HG02642 (cell line): ENCODE results near the gene OR12D3.
"Not testable (repeated sequence)": the region's sequence is repeated elsewhere in the genome, so short reads cannot be mapped to it uniquely, and the experiment has no call there.

Experiments used
- ATAC-seq: cut with Tn5 transposase; IDR thresholded peaks from one replicate; pipeline ENCODE4 v1.9.1; 2021; ENCODE audit warnings: mild to moderate bottlenecking; ENCODE audit not compliant: unreplicated experiment, poor library complexity

OR12D3 gene

DNA sequence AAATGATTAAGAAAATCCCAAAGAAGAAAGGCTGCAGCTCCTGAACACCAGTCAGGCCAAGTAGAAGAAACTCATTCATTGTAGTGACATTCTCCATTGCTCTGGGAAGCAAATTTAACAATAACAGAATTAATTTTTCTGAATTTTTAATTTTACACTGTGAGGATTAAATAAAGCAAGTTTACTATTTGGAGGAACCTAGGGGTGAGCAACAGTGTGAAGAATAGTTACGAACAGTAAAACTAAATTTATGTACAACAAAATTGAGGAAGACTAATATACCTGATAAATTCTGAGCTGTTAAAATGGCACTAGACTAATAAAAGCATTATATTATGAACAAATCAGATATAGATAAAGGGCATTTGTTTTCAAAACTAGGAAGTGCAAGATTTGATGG is at the start of gene OR12D3:
OR12D3 (minus strand) TSS at position 101 of the 400 bp plus-strand sequence; CDS start at position 97, 4 bp downstream.
- no peak for ATAC-seq

DNA sequence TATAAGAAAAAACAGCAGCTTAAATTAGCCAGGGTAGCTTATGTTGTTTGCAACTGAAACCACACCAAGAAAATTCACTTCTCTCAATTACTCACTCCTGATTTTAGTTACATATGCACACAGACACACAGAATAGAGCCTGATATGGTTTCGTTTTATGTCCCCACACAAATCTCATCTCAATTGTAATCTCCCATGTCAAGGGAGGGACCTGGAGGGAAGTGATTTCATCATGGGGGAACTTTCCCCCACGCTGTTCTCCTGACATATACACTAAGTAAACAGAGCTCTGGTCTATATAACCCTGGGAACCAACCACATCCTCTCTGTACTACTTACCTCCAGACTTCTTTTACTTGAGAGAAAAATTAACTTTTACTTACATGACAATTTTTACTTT is 49.5 kb upstream of the OR12D3 start:
- no peak for ATAC-seq

GRCh38 chr6:29424168-29424567 is 49.1 kb upstream of the OR12D3 start:
- ATAC-seq: no peak

DNA sequence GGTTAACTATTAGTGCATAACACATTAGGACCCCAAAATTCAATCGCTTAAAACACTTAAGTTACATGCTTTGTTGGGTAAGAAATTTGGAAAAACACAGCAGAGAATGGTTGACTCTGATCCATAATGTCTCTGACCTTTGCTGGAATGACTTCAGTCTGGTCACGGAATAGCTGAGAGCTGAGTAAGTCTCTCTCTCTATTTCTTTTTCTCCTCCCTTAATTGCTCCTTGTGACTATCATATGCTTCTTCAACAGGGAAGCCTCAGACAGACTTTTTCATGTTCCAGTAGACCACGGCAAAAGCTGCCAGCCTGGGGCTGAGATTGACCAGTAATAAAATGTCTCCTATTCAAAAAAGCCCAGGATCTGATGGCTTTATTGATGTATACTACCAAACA is 44.4 kb upstream of the OR12D3 start:
- no peak for ATAC-seq

DNA sequence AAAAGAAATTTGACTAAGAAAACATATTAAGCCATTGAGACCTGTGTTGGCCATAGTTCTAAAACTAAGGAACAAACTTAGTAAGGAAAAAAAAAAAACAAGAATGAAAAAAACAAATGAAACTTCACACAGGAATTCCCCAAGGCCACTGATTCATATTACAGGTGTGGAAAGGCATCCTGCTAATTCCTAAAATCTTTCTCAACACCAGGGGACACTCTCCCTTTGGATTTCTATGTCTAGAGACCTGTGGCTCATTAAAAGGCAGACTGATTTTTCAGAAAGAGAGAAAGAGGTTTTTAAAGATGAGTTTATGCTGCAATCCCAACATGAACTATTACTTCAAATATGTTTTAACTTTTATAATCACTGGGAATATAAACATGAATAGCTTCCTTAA is 39.5 kb upstream of the OR12D3 start, which contains the start of gene OR12D1:
OR12D1 (plus strand) TSS at position 341 of the 400 bp plus-strand sequence.
- no peak for ATAC-seq

- ATAC-seq: no peak
Observed at GRCh38 chr6:29403801-29404200, 28.7 kb upstream of the OR12D3 start.

DNA sequence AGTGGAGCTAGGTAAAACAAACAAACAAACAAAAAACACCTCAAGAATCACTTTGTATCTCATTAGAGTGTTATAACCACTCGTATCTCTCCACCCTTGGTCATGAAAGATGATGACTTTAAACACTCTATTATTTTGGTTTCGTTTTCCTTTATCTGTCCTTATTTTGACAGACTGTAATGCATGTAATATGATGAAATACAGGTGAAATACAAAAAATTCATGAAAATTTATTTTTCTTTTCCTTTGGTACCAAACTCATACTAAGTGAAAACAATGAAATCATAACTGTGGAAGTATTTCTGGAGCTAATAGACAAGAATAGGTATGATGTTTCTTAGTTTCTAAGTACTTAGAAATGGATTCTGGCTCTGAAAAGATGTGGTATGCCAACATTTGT is 24.4 kb upstream of the OR12D3 start:
- no peak for ATAC-seq

- no peak for ATAC-seq
Observed at GRCh38 chr6:29395331-29395730, 20.2 kb upstream of the OR12D3 start, which contains the start of gene OR12D2. TSS of gene OR12D2 (plus strand) at chr6:29395631. CDS start at chr6:29396700, 1,069 bp downstream.

DNA sequence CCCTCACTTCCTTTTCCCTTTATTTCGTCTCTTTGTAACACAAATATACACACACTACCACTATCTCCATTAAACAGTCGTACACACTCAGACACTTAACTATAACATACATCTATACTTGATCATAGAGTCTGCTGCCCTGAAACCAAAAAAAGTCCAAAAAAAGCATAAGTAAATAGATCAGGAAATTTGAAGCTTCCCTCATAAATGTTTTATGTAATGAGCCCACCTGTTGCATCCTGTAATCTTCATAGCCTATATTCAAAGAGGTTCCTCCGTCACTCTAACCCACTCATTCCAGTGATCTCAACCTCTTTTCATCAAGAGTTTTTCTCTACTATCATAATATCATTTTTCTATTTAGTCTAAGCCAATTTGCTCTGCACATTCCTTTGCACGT is 13.4 kb upstream of the OR12D3 start:
- ATAC-seq: no peak

GRCh38 chr6:29376003-29376402 is 912 bp upstream of the OR12D3 start:
- ATAC-seq: no peak

DNA sequence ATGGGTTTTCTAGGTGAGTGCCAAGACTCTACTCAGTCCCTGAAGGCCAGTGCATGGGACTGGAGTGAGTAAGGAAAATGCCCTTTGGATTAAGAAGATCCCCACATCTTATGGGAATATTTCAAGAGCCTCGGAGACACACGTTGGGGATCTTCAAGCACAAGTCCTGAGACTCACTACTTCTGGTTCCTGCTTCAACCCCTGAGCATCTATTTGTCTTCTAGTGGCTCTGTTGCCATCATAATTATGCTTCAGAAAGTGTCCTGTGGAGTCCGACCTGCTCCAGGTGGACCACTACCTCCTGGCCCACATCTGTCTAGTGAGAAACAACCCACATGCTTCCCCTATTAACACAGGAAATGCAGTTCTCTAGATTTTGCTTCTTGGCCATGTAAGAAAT is 6.3 kb downstream of the OR12D3 start, which contains the start of gene OR5V1:
OR5V1 (minus strand) TSS at position 101 of the 400 bp plus-strand sequence. CDS start 12,670 bp downstream, outside the sequence.
- ATAC-seq: no peak

GRCh38 chr6:29355603-29356002 is 19.5 kb downstream of the OR12D3 start:
- ATAC-seq: no peak

DNA sequence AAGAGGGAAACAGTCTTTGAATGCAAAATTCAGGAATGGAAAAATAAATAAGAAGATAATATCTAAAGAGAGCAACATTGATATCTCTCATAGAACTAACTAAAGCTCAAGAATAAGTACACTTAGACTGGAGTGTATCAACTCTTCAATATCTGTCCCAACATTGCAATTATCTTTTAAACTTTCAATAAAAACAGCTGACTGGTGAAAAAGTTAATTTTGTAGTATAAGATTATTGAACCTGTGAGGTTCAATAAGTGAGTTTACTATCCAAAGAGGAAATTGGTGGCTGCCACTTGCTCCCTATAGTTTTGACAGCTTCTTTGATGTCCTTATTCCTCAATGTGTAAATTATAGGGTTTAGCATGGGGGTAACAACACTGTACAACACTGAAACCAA is 20.1 kb downstream of the OR12D3 start:
- no peak for ATAC-seq

DNA sequence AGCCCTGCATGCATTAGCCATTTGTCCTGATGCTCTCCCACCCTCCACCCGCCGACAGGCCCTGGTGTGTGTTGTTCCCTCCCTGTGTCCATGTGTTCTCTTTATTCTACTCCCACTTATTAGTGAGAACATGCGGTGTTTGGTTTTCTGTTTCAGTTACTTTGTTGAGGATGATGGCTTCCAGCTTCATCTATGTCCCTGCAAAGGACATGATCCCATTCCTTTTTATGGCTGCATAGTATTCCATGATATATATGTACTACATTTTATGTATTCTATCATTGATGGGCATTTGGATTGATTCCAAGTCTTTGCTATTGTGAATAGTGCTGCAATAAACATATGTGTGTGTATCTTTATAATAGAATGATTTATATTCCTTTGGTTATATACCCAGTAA is 25.7 kb downstream of the OR12D3 start:
- not testable (repeated sequence) for ATAC-seq

GRCh38 chr6:29345380-29345779 is 29.7 kb downstream of the OR12D3 start:
- no peak for ATAC-seq

- ATAC-seq: no peak
Observed at GRCh38 chr6:29336269-29336668, 38.8 kb downstream of the OR12D3 start.

- no peak for ATAC-seq
Observed at GRCh38 chr6:29332676-29333075, 42.4 kb downstream of the OR12D3 start.

DNA sequence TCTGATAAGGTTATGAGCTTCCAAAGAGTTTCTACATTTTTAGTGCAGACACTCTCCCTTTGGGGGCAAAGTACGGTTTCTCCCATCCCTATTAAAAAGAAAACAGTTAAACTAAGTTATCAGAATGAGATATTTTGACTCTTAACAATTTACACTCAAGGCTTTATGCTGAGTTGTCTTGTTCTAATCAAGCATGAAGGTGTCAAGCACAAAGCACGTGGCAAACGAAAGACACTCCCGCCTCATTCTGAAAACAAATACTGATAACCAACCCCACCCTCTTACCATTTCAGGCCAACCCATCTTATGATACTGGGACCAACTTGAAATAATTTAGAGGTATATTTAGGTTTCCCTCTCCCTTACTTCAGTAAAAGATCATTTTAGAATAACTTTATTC is 49.3 kb downstream of the OR12D3 start:
- no peak for ATAC-seq
